ENCODE measurements around the gene CCIN. TPM values are rescaled to one million over a fixed set of nuclear protein-coding genes. Genes with fewer than 3 reads are reported as not detected.

Gene CCIN
- total and polyA plus RNA-seq, 2 of the 13 experiments (the other 11 are each of a cell fraction or from before 2014, with no cell fraction given): not detected

- Histone ChIP-seq H3K36me3 (replicated peaks in 1 of 2; ENCODE audit: control insufficient read depth in 1 of 2, insufficient read depth in 2 of 2, low read length in 2 of 2) (no peaks in the 10 kb centered on the region), H3K79me2 (ENCODE audit: insufficient read depth, low read length) (no peaks in the 10 kb centered on the region), H3K4me1 (ENCODE audit: insufficient read depth, low read length) (peaks cover 12% of the 10 kb centered on the region), H3K4me3 (replicated peaks in 1 of 3; ENCODE audit: insufficient read depth in 1 of 3, low read depth in 2 of 3, low read length in 3 of 3) (no peak overlapping the region), H3K9ac (ENCODE audit: insufficient read depth, low read depth, low read length) (no peak overlapping the region), H3K9me3 (ENCODE audit: low read length) (no peaks in the 10 kb centered on the region), H2AFZ (ENCODE audit: low read length) (no peak overlapping the region), H4K20me1 (ENCODE audit: insufficient read depth, low read length) (no peaks in the 10 kb centered on the region), H3K27me3 (ENCODE audit: control insufficient read depth in 1 of 2, insufficient read depth in 2 of 2, low read length in 2 of 2) (peaks cover 0 to 5% of the 10 kb centered on the region in 2 experiments; a peak in 1 of 5 replicates), H3K27ac (ENCODE audit: extremely low read length, insufficient read depth, low read length) (no peak overlapping the region), H3K4me2 (ENCODE audit: low read depth, low read length) (no peak overlapping the region)
- BruUV-seq (replicated peaks): no TSS peak
- WGBS (ENCODE audit: low lambda C conversion rate): 84% methylated on average over 6 of the region's 6 CpGs
- CTCF ChIA-PET (ENCODE audit: low intra/inter-chr PET ratio, low total read pairs): no interaction called here
- intact Hi-C loops (cut with micrococcal nuclease; ENCODE audit: unreplicated experiment) (no loop called here), in situ Hi-C loops (cut with HindIII; ENCODE audit: extremely low pct_ligation_motif_present, low pct_unique_long_range_greater_than_20kb) (no loop called here)
- POLR2A ChIA-PET: no interaction called here
- TF ChIP-seq, protein P1, sequence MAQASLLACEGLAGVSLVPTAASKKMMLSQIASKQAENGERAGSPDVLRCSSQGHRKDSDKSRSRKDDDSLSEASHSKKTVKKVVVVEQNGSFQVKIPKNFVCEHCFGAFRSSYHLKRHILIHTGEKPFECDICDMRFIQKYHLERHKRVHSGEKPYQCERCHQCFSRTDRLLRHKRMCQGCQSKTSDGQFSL (CRISPR knock-in tag; IDR thresholded peaks at IDR 0.05): no peak
- TF ChIP-seq ZNF770 (CRISPR knock-in tag; IDR thresholded peaks at IDR 0.05) (no peak), SALL1 (CRISPR knock-in tag; IDR thresholded peaks at IDR 0.05) (no peak), IRF9 (CRISPR knock-in tag; IDR thresholded peaks at IDR 0.05; ENCODE audit: borderline replicate concordance) (no peak), ZNF619 (CRISPR knock-in tag; IDR thresholded peaks at IDR 0.05) (no peak), WIZ (CRISPR knock-in tag; IDR thresholded peaks at IDR 0.05) (no peak), FOSL1 (CRISPR knock-in tag; IDR thresholded peaks at IDR 0.05; ENCODE audit: borderline replicate concordance) (no peak), KDM1A (CRISPR knock-in tag; IDR thresholded peaks at IDR 0.05) (no peak), ZNF577 (CRISPR knock-in tag; IDR thresholded peaks at IDR 0.05; ENCODE audit: borderline replicate concordance, low read depth) (no peak)
- TF ChIP-seq, protein P2, sequence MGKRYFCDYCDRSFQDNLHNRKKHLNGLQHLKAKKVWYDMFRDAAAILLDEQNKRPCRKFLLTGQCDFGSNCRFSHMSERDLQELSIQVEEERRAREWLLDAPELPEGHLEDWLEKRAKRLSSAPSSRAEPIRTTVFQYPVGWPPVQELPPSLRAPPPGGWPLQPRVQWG (CRISPR knock-in tag; IDR thresholded peaks at IDR 0.05; ENCODE audit: borderline replicate concordance, low read depth): no peak
- TF ChIP-seq, protein P3, sequence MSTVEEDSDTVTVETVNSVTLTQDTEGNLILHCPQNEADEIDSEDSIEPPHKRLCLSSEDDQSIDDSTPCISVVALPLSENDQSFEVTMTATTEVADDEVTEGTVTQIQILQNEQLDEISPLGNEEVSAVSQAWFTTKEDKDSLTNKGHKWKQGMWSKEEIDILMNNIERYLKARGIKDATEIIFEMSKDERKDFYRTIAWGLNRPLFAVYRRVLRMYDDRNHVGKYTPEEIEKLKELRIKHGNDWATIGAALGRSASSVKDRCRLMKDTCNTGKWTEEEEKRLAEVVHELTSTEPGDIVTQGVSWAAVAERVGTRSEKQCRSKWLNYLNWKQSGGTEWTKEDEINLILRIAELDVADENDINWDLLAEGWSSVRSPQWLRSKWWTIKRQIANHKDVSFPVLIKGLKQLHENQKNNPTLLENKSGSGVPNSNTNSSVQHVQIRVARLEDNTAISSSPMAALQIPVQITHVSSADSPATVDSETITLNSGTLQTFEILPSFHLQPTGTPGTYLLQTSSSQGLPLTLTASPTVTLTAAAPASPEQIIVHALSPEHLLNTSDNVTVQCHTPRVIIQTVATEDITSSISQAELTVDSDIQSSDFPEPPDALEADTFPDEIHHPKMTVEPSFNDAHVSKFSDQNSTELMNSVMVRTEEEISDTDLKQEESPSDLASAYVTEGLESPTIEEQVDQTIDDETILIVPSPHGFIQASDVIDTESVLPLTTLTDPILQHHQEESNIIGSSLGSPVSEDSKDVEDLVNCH (CRISPR knock-in tag; IDR thresholded peaks at IDR 0.05): no peak
- ATAC-seq (no peak), DNase-seq (ENCODE audit: low spot score) (no peak), FAIRE-seq (no peak)
These were observed 13.1 kb upstream of the CCIN start for GRCh38 chr9:36156116-36156515.

All from HepG2 (cell line).